IPS DF 19.7 (cell line): ENCODE measurements around the gene FOXP4.
"Not testable (repeated sequence)": the region's sequence is repeated elsewhere in the genome, so short reads cannot be mapped to it uniquely, and the experiment has no call there.

Source experiments
- DNase-seq: peaks from one replicate; pipeline ENCODE4 v3.0.0-alpha.2; 2013; ENCODE audit warnings: low read depth, low spot score

Gene FOXP4

GRCh38 chr6:41598670-41599014, 52.5 kb downstream of the FOXP4 start:
- DNase-seq = no peak

GRCh38 chr6:41599015-41599851, 53.1 kb downstream of the FOXP4 start:
- no peak for DNase-seq

- DNase-seq = no peak
These were observed 53.8 kb downstream of the FOXP4 start for GRCh38 chr6:41599852-41600445.

GRCh38 chr6:41600499-41601247, 54.5 kb downstream of the FOXP4 start:
- no peak for DNase-seq

GRCh38 chr6:41601248-41601549, 55.0 kb downstream of the FOXP4 start:
- DNase-seq = no peak

GRCh38 chr6:41602422-41602743, 56.2 kb downstream of the FOXP4 start:
- no peak for DNase-seq

- DNase-seq = peak; percentile 65
These were observed 56.9 kb downstream of the FOXP4 start for GRCh38 chr6:41602864-41603608.

- DNase-seq = no peak
These were observed 57.8 kb downstream of the FOXP4 start for GRCh38 chr6:41604006-41604405.

- no peak for DNase-seq
These were observed 59.5 kb downstream of the FOXP4 start for GRCh38 chr6:41605649-41606048.

- DNase-seq = no peak
These were observed 60.9 kb downstream of the FOXP4 start for GRCh38 chr6:41607036-41607435.

- no peak for DNase-seq
These were observed 61.6 kb downstream of the FOXP4 start for GRCh38 chr6:41607736-41608135.

- DNase-seq = no peak
These were observed 62.4 kb downstream of the FOXP4 start for GRCh38 chr6:41608443-41609151.

- no peak for DNase-seq
These were observed 68.5 kb downstream of the FOXP4 start for GRCh38 chr6:41614715-41615114.

GRCh38 chr6:41615311-41615710, 69.1 kb downstream of the FOXP4 start:
- no peak for DNase-seq

GRCh38 chr6:41618598-41618997, 72.4 kb downstream of the FOXP4 start:
- DNase-seq = no peak

GRCh38 chr6:41619193-41619592, 73.0 kb downstream of the FOXP4 start:
- not testable (repeated sequence) for DNase-seq

GRCh38 chr6:41621367-41621766, 75.2 kb downstream of the FOXP4 start:
- DNase-seq = no peak

- DNase-seq = no peak
These were observed 75.6 kb downstream of the FOXP4 start for GRCh38 chr6:41621802-41622201.

- DNase-seq = no peak
These were observed 76.2 kb downstream of the FOXP4 start for GRCh38 chr6:41622206-41622988.

- no peak for DNase-seq
These were observed 77.1 kb downstream of the FOXP4 start for GRCh38 chr6:41623330-41623729.
